Left ventricle myocardium superior (tissue), 1 donor: ENCODE results near the gene OR10G2. TPM values are rescaled to one million over a fixed set of nuclear protein-coding genes. Genes with fewer than 3 reads are reported as not detected.
"Not testable (repeated sequence)": the region's sequence is repeated elsewhere in the genome, so short reads cannot be mapped to it uniquely, and the experiment has no call there.

Experiments used
- ATAC-seq: fragments of 200-7000 bp; cut with Tn5 transposase; one replicate; pipeline ENCODE4 v1.9.1; 2020; ENCODE audit warnings: mild to moderate bottlenecking, moderate library complexity
- DNase-seq: peaks from one replicate; pipeline ENCODE4 v3.0.0-alpha.2; 2020
- intact Hi-C: fragments of 100-400 bp; cut with micrococcal nuclease; formaldehyde crosslinking; loops from one replicate; pipeline ENCODE4 v1.11.0; 2022
- total RNA-seq: library from RNA; stranded (reverse); fragmentation: NEBNext Ultra II Directional; extraction: Animal tissue kit (Norgen Biotek cat#: 25700); gene quantifications from one replicate; pipeline ENCODE4 v1.2.1, GENCODE V29; 2021
- donor health status: DM: no; HTN: yes; CAD: no; lungs with severe emphysema.

OR10G2 gene
- total RNA-seq, 1 donor from 2014 or later, result not detected

- DNase-seq (no peak), ATAC-seq (no peak)
- intact Hi-C loops, result no loop called here
Measured at GRCh38 chr14:21612324-21612723, 22.4 kb downstream of the OR10G2 start.

- ATAC-seq, DNase-seq, intact Hi-C loops: not testable (repeated sequence)
Measured at GRCh38 chr14:21602181-21602580, 32.6 kb downstream of the OR10G2 start.

- intact Hi-C loops, result no loop called here
- ATAC-seq (no peak), DNase-seq (no peak)
Measured at GRCh38 chr14:21589317-21589716, 45.4 kb downstream of the OR10G2 start.

Other genes with a start within 250 kb of the OR10G2 start
- 28.8 TPM for gene CHD8, start 178.8 kb downstream of the OR10G2 start, total RNA-seq
- gene RAB2B, start 158.0 kb downstream of the OR10G2 start, total RNA-seq, result 17.0 TPM
- 93.4 TPM for gene TOX4, start 157.7 kb downstream of the OR10G2 start, total RNA-seq
- gene METTL3, start 123.6 kb downstream of the OR10G2 start, total RNA-seq, result 27.3 TPM
- 4.2 TPM for gene SALL2, start 108.6 kb downstream of the OR10G2 start, total RNA-seq
- not detected for gene OR10G3, start 54.9 kb downstream of the OR10G2 start, total RNA-seq
- not detected for gene OR4E2, start 18.9 kb upstream of the OR10G2 start, total RNA-seq
- gene OR4E1, start 38.9 kb upstream of the OR10G2 start, total RNA-seq, result not detected